A673 (cell line): ENCODE data around the gene DUSP6.

ENCODE experiments used
- EZH2 ChIP-seq: fragments of 200-600 bp; sonication (generic); IDR thresholded peaks from 2 replicates; pipeline ENCODE4 v1.6.1; 2017; ENCODE audit warnings: borderline replicate concordance, low read depth, mild to moderate bottlenecking, mixed read lengths, antibody characterized with exemption, low read length; ENCODE audit not compliant: poor library complexity, severe bottlenecking
- TF ChIP-seq, protein P1 (sequence below): fragments of 300-800, 200-600 bp; sonication (generic); conservative IDR thresholded peaks from 2 replicates; pipeline ENCODE4 v1.5.1; 2017; ENCODE audit warnings: low read depth, mild to moderate bottlenecking, antibody characterized with exemption, low read length, moderate library complexity, mixed read lengths

DNA sequence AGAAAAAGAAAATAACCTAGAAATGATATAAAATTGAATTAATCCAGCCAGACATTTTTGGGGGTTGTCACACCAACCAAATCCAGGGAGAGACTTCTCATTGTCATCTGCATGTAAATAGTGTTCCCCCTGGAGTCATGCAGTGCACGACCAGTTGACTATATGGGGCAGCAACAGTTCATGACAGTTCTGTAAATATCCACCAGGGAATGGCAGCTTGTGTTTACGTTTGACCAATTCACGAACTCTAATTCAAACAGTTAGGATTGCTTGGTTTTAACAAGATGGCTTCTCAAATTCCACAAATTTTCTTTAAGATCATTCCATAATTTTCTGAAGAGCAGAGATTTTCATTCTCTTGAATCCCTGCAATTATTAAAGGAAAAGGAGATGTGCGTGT lies 43.4 kb upstream of the DUSP6 start:
- no peak for TF ChIP-seq EZH2
- TF ChIP-seq, protein P1, sequence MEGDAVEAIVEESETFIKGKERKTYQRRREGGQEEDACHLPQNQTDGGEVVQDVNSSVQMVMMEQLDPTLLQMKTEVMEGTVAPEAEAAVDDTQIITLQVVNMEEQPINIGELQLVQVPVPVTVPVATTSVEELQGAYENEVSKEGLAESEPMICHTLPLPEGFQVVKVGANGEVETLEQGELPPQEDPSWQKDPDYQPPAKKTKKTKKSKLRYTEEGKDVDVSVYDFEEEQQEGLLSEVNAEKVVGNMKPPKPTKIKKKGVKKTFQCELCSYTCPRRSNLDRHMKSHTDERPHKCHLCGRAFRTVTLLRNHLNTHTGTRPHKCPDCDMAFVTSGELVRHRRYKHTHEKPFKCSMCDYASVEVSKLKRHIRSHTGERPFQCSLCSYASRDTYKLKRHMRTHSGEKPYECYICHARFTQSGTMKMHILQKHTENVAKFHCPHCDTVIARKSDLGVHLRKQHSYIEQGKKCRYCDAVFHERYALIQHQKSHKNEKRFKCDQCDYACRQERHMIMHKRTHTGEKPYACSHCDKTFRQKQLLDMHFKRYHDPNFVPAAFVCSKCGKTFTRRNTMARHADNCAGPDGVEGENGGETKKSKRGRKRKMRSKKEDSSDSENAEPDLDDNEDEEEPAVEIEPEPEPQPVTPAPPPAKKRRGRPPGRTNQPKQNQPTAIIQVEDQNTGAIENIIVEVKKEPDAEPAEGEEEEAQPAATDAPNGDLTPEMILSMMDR, result no peak
